Ectodermal cell (in vitro differentiated cells): Measurements from ENCODE around the gene PDZD11.
A peak's percentile ranks its signal among the peaks of the same experiment; 100 is the strongest.
"Not testable (repeated sequence)": the region's sequence is repeated elsewhere in the genome, so short reads cannot be mapped to it uniquely, and the experiment has no call there.

Experiments
- H3K27ac ChIP-seq: 2 replicates; pipeline ENCODE4 v1.7.0; 2013; ENCODE audit warnings: mild to moderate bottlenecking, low read depth, low read length; ENCODE audit not compliant: insufficient read depth, poor library complexity, severe bottlenecking
- H3K27me3 ChIP-seq: 2 replicates; pipeline ENCODE4 v1.7.0; 2013; ENCODE audit warnings: mild to moderate bottlenecking, low read length; ENCODE audit not compliant: insufficient read depth, control insufficient read depth, poor library complexity, severe bottlenecking
- H3K36me3 ChIP-seq: one replicate; pipeline ENCODE4 v1.7.0; 2013; ENCODE audit warnings: low read length; ENCODE audit not compliant: control insufficient read depth, insufficient read depth
- H3K4me1 ChIP-seq: one replicate; pipeline ENCODE4 v1.7.0; 2013; ENCODE audit warnings: low read length; ENCODE audit not compliant: control insufficient read depth, insufficient read depth
- H3K4me3 ChIP-seq: 2 replicates; pipeline ENCODE4 v1.7.0; 2013; ENCODE audit warnings: low read depth, low read length, control low read depth; ENCODE audit not compliant: insufficient read depth
- H3K9me3 ChIP-seq: 2 replicates; pipeline ENCODE4 v1.7.0; 2013; ENCODE audit warnings: mild to moderate bottlenecking, low read length, moderate library complexity; ENCODE audit not compliant: control insufficient read depth
- WGBS, 2 experiments: methylation state at CpG; one replicate each; pipeline ENCODE4 v1.1.7; 2013; ENCODE audit warnings: missing lambda C conversion rate in 2 of 2; 5-methylcytosine and 5-hydroxymethylcytosine counted together

PDZD11 gene

DNA sequence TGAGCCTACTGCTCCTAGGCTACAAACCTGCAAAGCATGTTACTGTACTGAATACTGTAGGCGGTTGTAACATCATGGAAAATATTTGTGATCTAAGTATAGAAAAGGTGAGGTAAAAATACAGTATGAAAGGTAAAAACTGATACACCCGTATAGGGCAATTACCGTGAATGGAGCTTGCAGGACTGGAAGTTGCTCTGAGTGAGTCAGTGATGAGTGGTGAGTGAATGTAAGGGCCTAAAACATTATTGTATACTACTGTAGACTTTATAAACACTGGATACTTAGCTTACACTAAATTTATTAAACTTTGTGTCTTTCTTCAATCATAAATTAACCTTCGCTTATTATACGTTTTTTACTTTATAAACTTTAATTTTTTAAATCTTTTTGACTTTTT, 3.9 kb upstream of the PDZD11 start:
- Histone ChIP-seq H3K27me3 (no peaks in the 10 kb centered on the region), H3K4me3 (no peak overlapping the region), H3K27ac (no peak overlapping the region), H3K36me3 (no peaks in the 10 kb centered on the region), H3K9me3 (no peaks in the 10 kb centered on the region), H3K4me1 (no peaks in the 10 kb centered on the region)
- WGBS, 2 experiments: 97 to 100% methylated on average over 3 to 4 of the region's 5 CpGs

DNA sequence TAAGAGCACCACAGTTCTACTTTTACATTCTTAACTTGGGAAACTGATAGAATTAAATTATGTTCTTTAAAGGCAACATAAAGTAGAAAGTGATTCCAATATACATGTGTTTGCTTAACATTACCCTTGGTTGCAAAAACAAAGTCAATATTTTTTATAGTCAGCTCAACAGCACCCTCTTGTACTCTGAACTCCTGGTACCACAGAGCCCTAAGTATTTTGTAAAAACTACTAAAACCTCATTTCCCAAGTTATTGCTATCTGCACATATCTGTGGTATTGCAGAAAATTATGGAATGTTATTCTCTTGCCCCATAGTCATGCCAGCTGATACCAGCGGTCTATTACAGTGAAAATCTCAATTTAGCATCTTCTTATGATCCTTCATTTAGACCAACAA, 3.1 kb upstream of the PDZD11 start:
- Histone ChIP-seq H3K4me3 (no peak overlapping the region), H3K36me3 (no peaks in the 10 kb centered on the region)
- WGBS, 2 experiments: 0% methylated on average over 1 of the region's 1 CpG

GRCh38 chrX:70289168-70289792, 447 bp downstream of the PDZD11 start:
- H3K9me3 ChIP-seq: no peaks in the 10 kb centered on the region
- H3K36me3 ChIP-seq: no peaks in the 10 kb centered on the region
- H3K27ac ChIP-seq: no peak overlapping the region
- H3K4me1 ChIP-seq: no peaks in the 10 kb centered on the region
- H3K27me3 ChIP-seq: no peaks in the 10 kb centered on the region
- 29 to 35% methylated on average over 10 to 11 of the region's 11 CpGs for WGBS, 2 experiments
- H3K4me3 ChIP-seq: peak overlapping the region; percentile 73

More for the DNA sequence above, 3.1 kb upstream of the PDZD11 start:
- Histone ChIP-seq H3K9me3 (no peaks in the 10 kb centered on the region), H3K4me1 (no peaks in the 10 kb centered on the region), H3K27ac (no peak overlapping the region), H3K27me3 (no peaks in the 10 kb centered on the region)

- no peaks in the 10 kb centered on the region for H3K9me3 ChIP-seq
- no peaks in the 10 kb centered on the region for H3K36me3 ChIP-seq
- no peak within 1 kb of the TSS for H3K4me3 ChIP-seq
- H3K4me1 ChIP-seq: no peaks in the 10 kb centered on the region
- whole genome bisulfite sequencing, 2 experiments: 93 to 97% methylated on average over 21 of the region's 21 CpGs
- H3K27me3 ChIP-seq: no peaks in the 10 kb centered on the region
- no peak within 1 kb of the TSS for H3K27ac ChIP-seq
Observed at GRCh38 chrX:70281951-70282350, 7.8 kb downstream of the PDZD11 start, which contains the start of gene RAB41. Gene RAB41 (plus strand): TSS chrX:70282172. CDS start chrX:70282218, 46 bp downstream.

- WGBS, 2 experiments: 87 to 89% methylated on average over 3 of the region's 3 CpGs
- H3K4me3 ChIP-seq: no peak overlapping the region
Observed at GRCh38 chrX:70280573-70280972, 9.2 kb downstream of the PDZD11 start.

GRCh38 chrX:70279081-70279480, 10.6 kb downstream of the PDZD11 start:
- Histone ChIP-seq H3K27ac (no peak overlapping the region), H3K4me3 (no peak overlapping the region), H3K4me1 (no peaks in the 10 kb centered on the region), H3K9me3 (no peaks in the 10 kb centered on the region), H3K27me3 (no peaks in the 10 kb centered on the region), H3K36me3 (no peaks in the 10 kb centered on the region)
- WGBS, 2 experiments: 94 to 100% methylated on average over 1 to 3 of the region's 3 CpGs

More at GRCh38 chrX:70280573-70280972, 9.2 kb downstream of the PDZD11 start:
- no peaks in the 10 kb centered on the region for H3K27me3 ChIP-seq
- H3K4me1 ChIP-seq: no peaks in the 10 kb centered on the region
- no peak overlapping the region for H3K27ac ChIP-seq
- no peaks in the 10 kb centered on the region for H3K9me3 ChIP-seq
- H3K36me3 ChIP-seq: no peaks in the 10 kb centered on the region

- H3K4me1 ChIP-seq, H3K4me3 ChIP-seq, H3K27me3 ChIP-seq, H3K9me3 ChIP-seq, H3K36me3 ChIP-seq, H3K27ac ChIP-seq: not testable (repeated sequence)
- 83 to 89% methylated on average over 5 to 7 of the region's 7 CpGs for WGBS, 2 experiments
Observed at GRCh38 chrX:70274029-70274428, 15.7 kb downstream of the PDZD11 start.

GRCh38 chrX:70268034-70268433, 21.7 kb downstream of the PDZD11 start, which contains the start of gene ARR3:
Gene ARR3 (plus strand): TSS chrX:70268334. CDS start chrX:70269386, 1,052 bp downstream.
- H3K36me3 ChIP-seq: no peaks in the 10 kb centered on the region
- no peak within 1 kb of the TSS for H3K4me3 ChIP-seq
- H3K9me3 ChIP-seq: no peaks in the 10 kb centered on the region
- H3K4me1 ChIP-seq: no peaks in the 10 kb centered on the region
- no peak within 1 kb of the TSS for H3K27ac ChIP-seq
- no peaks in the 10 kb centered on the region for H3K27me3 ChIP-seq

DNA sequence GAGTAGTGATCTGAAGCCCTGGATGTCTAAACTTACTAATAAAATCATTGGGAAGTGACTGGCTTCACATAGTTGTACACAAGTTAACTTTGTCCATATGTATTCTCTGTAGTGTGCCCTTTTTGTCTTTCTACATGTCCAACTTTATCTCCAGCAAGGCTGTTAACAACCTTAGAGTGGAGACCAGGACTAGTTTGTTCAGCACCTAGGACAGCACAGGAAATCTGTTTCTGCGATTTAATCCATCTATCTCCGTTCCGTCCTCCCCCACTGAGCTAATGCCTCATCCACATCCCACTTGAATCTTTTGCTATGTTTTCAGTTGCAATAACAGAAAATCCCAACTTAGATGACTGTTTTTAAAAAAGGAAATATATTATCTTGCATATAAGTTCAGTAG, 24.9 kb downstream of the PDZD11 start:
- WGBS, 2 experiments: 55 to 58% methylated on average over 3 of the region's 3 CpGs
- Histone ChIP-seq H3K9me3 (no peaks in the 10 kb centered on the region), H3K27me3 (no peaks in the 10 kb centered on the region), H3K27ac (no peak overlapping the region), H3K36me3 (no peaks in the 10 kb centered on the region), H3K4me3 (no peak overlapping the region), H3K4me1 (no peaks in the 10 kb centered on the region)

- Histone ChIP-seq H3K27me3 (no peaks in the 10 kb centered on the region), H3K4me3 (no peak overlapping the region), H3K4me1 (no peaks in the 10 kb centered on the region), H3K36me3 (no peaks in the 10 kb centered on the region), H3K9me3 (no peaks in the 10 kb centered on the region), H3K27ac (no peak overlapping the region)
- 4 to 9% methylated on average over 7 of the region's 7 CpGs for WGBS, 2 experiments
Observed at GRCh38 chrX:70262952-70263567, 26.7 kb downstream of the PDZD11 start.
